H9 (cell line): Measurements from ENCODE around the gene RPS21. TPM values are rescaled to one million over a fixed set of nuclear protein-coding genes. Genes with fewer than 3 reads are reported as not detected.

Source experiments
- DNase-seq: peaks from one replicate; pipeline ENCODE4 v3.0.0-alpha.2; 2017
- H2AFZ ChIP-seq: one replicate; pipeline ENCODE4 v1.6.1; 2013; ENCODE audit warnings: mild to moderate bottlenecking, low read length, control low read depth, moderate library complexity
- H2AK5ac ChIP-seq: 2 replicates; pipeline ENCODE4 v1.6.1; 2013; ENCODE audit warnings: low read length, control low read depth, mixed read lengths; ENCODE audit not compliant: insufficient read length
- H2BK120ac ChIP-seq: one replicate; pipeline ENCODE4 v1.6.1; 2013; ENCODE audit warnings: low read depth, mild to moderate bottlenecking, low read length, control low read depth, inconsistent platforms; ENCODE audit not compliant: poor library complexity, severe bottlenecking
- H2BK12ac ChIP-seq: 2 replicates; pipeline ENCODE4 v1.6.1; 2013; ENCODE audit warnings: low read length, control low read depth, mixed read lengths, low read depth; ENCODE audit not compliant: insufficient read length
- H2BK15ac ChIP-seq: 2 replicates; pipeline ENCODE4 v1.6.1; 2013; ENCODE audit warnings: low read depth, low read length, control low read depth
- H2BK20ac ChIP-seq: one replicate; pipeline ENCODE4 v1.6.1; 2013; ENCODE audit warnings: low read depth, mild to moderate bottlenecking, low read length, control low read depth, inconsistent platforms; ENCODE audit not compliant: poor library complexity, severe bottlenecking
- H2BK5ac ChIP-seq: 2 replicates; pipeline ENCODE4 v1.6.1; 2013; ENCODE audit warnings: low read length, control low read depth, mixed read lengths; ENCODE audit not compliant: insufficient read length
- H3K14ac ChIP-seq: 2 replicates; pipeline ENCODE4 v1.6.1; 2013; ENCODE audit warnings: low read length, control low read depth; ENCODE audit not compliant: insufficient read depth
- H3K18ac ChIP-seq: 2 replicates; pipeline ENCODE4 v1.6.1; 2013; ENCODE audit warnings: low read depth, mild to moderate bottlenecking, mixed read lengths, low read length, control low read depth; ENCODE audit not compliant: insufficient read length
- H3K23ac ChIP-seq: 2 replicates; pipeline ENCODE4 v1.6.1; 2013; ENCODE audit warnings: low read length, control low read depth, mixed read lengths, low read depth; ENCODE audit not compliant: insufficient read length
- H3K23me2 ChIP-seq: 2 replicates; pipeline ENCODE4 v1.6.1; 2013; ENCODE audit warnings: low read depth, mild to moderate bottlenecking, mixed read lengths, low read length, control low read depth; ENCODE audit not compliant: insufficient read length, poor library complexity, severe bottlenecking
- H3K27ac ChIP-seq: 2 replicates; pipeline ENCODE4 v1.5.1; 2013; ENCODE audit warnings: low read length, control low read depth, mixed read lengths, low read depth; ENCODE audit not compliant: insufficient read length
- H3K27me3 ChIP-seq: 2 replicates; pipeline ENCODE4 v1.6.1; 2013; ENCODE audit warnings: low read length, control low read depth, inconsistent platforms; ENCODE audit not compliant: insufficient read depth
- H3K4ac ChIP-seq: 2 replicates; pipeline ENCODE4 v1.6.1; 2013; ENCODE audit warnings: low read depth, mild to moderate bottlenecking, control low read depth, inconsistent platforms, low read length, moderate library complexity
- H3K4me1 ChIP-seq: 2 replicates; pipeline ENCODE4 v1.6.1; 2013; ENCODE audit warnings: low read length, control low read depth, inconsistent platforms; ENCODE audit not compliant: insufficient read depth
- H3K4me2 ChIP-seq: 2 replicates; pipeline ENCODE4 v1.6.1; 2013; ENCODE audit warnings: low read length, control low read depth, mixed read lengths; ENCODE audit not compliant: insufficient read length, insufficient read depth
- H3K56ac ChIP-seq: 2 replicates; pipeline ENCODE4 v1.6.1; 2013; ENCODE audit warnings: low read depth, mild to moderate bottlenecking, mixed read lengths, low read length, control low read depth; ENCODE audit not compliant: insufficient read length
- H3K79me1 ChIP-seq: 2 replicates; pipeline ENCODE4 v1.6.1; 2013; ENCODE audit warnings: low read depth, mild to moderate bottlenecking, moderate library complexity, low read length, control low read depth, inconsistent platforms; ENCODE audit not compliant: insufficient read depth, poor library complexity, severe bottlenecking
- H3K79me2 ChIP-seq: 2 replicates; pipeline ENCODE4 v1.6.1; 2013; ENCODE audit warnings: low read length, control low read depth, inconsistent platforms; ENCODE audit not compliant: insufficient read depth
- H3K9ac ChIP-seq: 2 replicates; pipeline ENCODE4 v1.6.1; 2013; ENCODE audit warnings: low read length, control low read depth, mixed read lengths; ENCODE audit not compliant: insufficient read length; ENCODE audit errors: extremely low read depth
- H3K9me3 ChIP-seq: one replicate; pipeline ENCODE4 v1.6.1; 2013; ENCODE audit warnings: low read depth, low read length, inconsistent platforms; ENCODE audit not compliant: control insufficient read depth
- H3T11ph ChIP-seq: one replicate; pipeline ENCODE4 v1.6.1; 2013; ENCODE audit warnings: mild to moderate bottlenecking, low read length, control low read depth, inconsistent platforms
- H4K20me1 ChIP-seq: one replicate; pipeline ENCODE4 v1.6.1; 2013; ENCODE audit not compliant: control insufficient read depth, insufficient read length, insufficient read depth
- H4K5ac ChIP-seq: 2 replicates; pipeline ENCODE4 v1.6.1; 2013; ENCODE audit warnings: low read depth, mild to moderate bottlenecking, mixed read lengths, low read length, control low read depth; ENCODE audit not compliant: insufficient read length
- H4K8ac ChIP-seq: replicated peaks from 2 replicates; pipeline ENCODE4 v1.6.1; 2013; ENCODE audit warnings: low read length, control low read depth, mixed read lengths, low read depth; ENCODE audit not compliant: insufficient read length
- H4K91ac ChIP-seq: 2 replicates; pipeline ENCODE4 v1.6.1; 2013; ENCODE audit warnings: low read depth, mild to moderate bottlenecking, moderate library complexity, mixed read lengths, low read length, control low read depth; ENCODE audit not compliant: insufficient read length
- H3K27ac Mint-ChIP-seq, 3 experiments: 2 replicates in 2 of 3; 3 replicates in 1 of 3; pipeline ENCODE4 v1.8.0; 2020 to 2021; ENCODE audit warnings: mixed read lengths in 3 of 3, mild to moderate bottlenecking in 1 of 3, moderate library complexity in 1 of 3
- H3K27me3 Mint-ChIP-seq: 2 replicates; pipeline ENCODE4 v1.8.0; 2021; ENCODE audit warnings: low read depth, mild to moderate bottlenecking, moderate library complexity, mixed read lengths
- H3K36me3 Mint-ChIP-seq, 3 experiments: 2 replicates in 2 of 3; 3 replicates in 1 of 3; pipeline ENCODE4 v1.8.0; 2020 to 2021; ENCODE audit warnings: low read depth in 3 of 3, mixed read lengths in 3 of 3; ENCODE audit not compliant: insufficient read depth in 1 of 3
- H3K4me1 Mint-ChIP-seq, 2 experiments: 2 replicates each; pipeline ENCODE4 v1.8.0; 2020; ENCODE audit warnings: mixed read lengths in 2 of 2
- H3K4me3 Mint-ChIP-seq, 2 experiments: 2 replicates in 1 of 2; 3 replicates in 1 of 2; pipeline ENCODE4 v1.8.0; 2020 to 2021; ENCODE audit warnings: mild to moderate bottlenecking in 2 of 2, mixed read lengths in 2 of 2, moderate library complexity in 1 of 2
- H3K9me3 Mint-ChIP-seq, 2 experiments: 2 replicates in 1 of 2; 3 replicates in 1 of 2; pipeline ENCODE4 v1.8.0; 2020; ENCODE audit warnings: mild to moderate bottlenecking in 2 of 2, mixed read lengths in 2 of 2, moderate library complexity in 1 of 2
- WGBS: extraction: QIAGEN DNeasy Blood & Tissue Kit; methylation state at CpG from one replicate; pipeline ENCODE4 v1.1.7; 2013; ENCODE audit warnings: missing lambda C conversion rate, low lambda C conversion rate, mixed read lengths; ENCODE audit not compliant: insufficient read length; ENCODE audit errors: extremely low coverage; 5-methylcytosine and 5-hydroxymethylcytosine counted together
- total RNA-seq: library from RNA; stranded (reverse); gene quantifications from 2 replicates; pipeline ENCODE4 v1.2.1, GENCODE V29; 2021
- TF ChIP-seq, protein P1 (sequence below): fragments of 200-600 bp; sonication (generic); conservative IDR thresholded peaks from 3 replicates; pipeline ENCODE4 v1.8.0; 2021; ENCODE audit warnings: antibody characterized with exemption, mild to moderate bottlenecking

The RPS21 gene
- total RNA-seq, 1 experiment from 2014 or later = 1,715 TPM

DNA sequence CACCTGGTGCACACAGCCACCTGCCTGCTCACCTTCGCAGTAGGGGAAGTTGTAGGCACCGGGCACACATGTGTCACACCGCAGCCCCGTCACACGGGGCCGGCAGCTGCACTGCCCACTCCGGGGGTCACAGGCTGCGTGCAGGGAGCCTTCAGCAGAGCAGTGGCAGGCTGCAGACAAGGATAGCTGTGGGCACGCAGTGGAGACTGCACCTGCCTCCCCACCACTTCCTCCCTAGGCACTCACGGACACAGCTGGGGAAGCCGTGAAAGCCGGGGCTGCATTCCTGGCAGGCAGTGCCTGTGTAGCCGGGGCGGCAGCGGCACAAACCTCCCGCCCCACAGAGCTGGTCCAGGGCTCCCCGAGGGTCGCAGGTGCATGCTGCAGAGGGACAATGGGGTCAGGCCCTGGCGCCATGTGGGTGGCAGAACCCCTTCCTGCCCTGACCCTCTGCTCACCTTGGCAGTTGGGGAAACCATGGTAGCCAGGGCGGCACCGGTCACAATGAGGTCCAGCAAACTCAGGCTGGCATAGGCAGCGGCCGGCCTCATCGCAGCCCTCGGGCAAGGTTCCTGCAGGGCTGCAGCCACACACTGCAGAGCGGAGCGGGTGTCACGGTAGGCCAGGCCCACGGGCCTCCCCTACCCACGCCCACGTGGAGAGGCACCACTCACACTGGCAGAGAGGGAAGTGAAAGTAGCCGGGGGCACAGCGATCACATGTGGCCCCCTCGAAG lies 49.2 kb upstream of the RPS21 start:
- no peak overlapping the region for H4K8ac ChIP-seq
- H3K9me3 ChIP-seq = no peaks in the 10 kb centered on the region
- Mint-ChIP-seq H3K36me3 (peaks cover 21 to 64% (median 63%) of the 10 kb centered on the region in 3 experiments; a peak in 6 of 7 replicates), H3K27me3 (no peaks in the 10 kb centered on the region), H3K9me3 (no peaks in the 10 kb centered on the region), H3K4me1 (no peaks in the 10 kb centered on the region), H3K27ac (peak overlapping the region in 2 of 3 experiments; percentile 74 to 81; a peak in 1 of 7 replicates), H3K4me3 (no peak overlapping the region)
- TF ChIP-seq, protein P1, sequence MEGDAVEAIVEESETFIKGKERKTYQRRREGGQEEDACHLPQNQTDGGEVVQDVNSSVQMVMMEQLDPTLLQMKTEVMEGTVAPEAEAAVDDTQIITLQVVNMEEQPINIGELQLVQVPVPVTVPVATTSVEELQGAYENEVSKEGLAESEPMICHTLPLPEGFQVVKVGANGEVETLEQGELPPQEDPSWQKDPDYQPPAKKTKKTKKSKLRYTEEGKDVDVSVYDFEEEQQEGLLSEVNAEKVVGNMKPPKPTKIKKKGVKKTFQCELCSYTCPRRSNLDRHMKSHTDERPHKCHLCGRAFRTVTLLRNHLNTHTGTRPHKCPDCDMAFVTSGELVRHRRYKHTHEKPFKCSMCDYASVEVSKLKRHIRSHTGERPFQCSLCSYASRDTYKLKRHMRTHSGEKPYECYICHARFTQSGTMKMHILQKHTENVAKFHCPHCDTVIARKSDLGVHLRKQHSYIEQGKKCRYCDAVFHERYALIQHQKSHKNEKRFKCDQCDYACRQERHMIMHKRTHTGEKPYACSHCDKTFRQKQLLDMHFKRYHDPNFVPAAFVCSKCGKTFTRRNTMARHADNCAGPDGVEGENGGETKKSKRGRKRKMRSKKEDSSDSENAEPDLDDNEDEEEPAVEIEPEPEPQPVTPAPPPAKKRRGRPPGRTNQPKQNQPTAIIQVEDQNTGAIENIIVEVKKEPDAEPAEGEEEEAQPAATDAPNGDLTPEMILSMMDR = no peak
- no peak for DNase-seq
- no peak overlapping the region for H2BK5ac ChIP-seq
- H3K18ac ChIP-seq = no peak overlapping the region
- no peak overlapping the region for H3K23ac ChIP-seq
- H3K4ac ChIP-seq = no peak overlapping the region
- H3K79me1 ChIP-seq = no peaks in the 10 kb centered on the region
- no peak overlapping the region for H2BK120ac ChIP-seq
- no peak overlapping the region for H2AFZ ChIP-seq
- H2BK12ac ChIP-seq = no peak overlapping the region
- H3K14ac ChIP-seq = no peak overlapping the region; the same call in 1 of the 2 replicates
- H3K9ac ChIP-seq = no peak overlapping the region
- no peaks in the 10 kb centered on the region for H3K79me2 ChIP-seq
- no peaks in the 10 kb centered on the region for H3K23me2 ChIP-seq
- H4K91ac ChIP-seq = no peak overlapping the region
- H2AK5ac ChIP-seq = no peak overlapping the region
- H3K27ac ChIP-seq = no peak overlapping the region
- no peak overlapping the region for H2BK20ac ChIP-seq
- no peaks in the 10 kb centered on the region for H3K27me3 ChIP-seq
- H3K4me2 ChIP-seq = no peak overlapping the region
- H2BK15ac ChIP-seq = no peak overlapping the region
- WGBS = no CpG with 5 or more reads among the region's 34 CpGs
- H3K56ac ChIP-seq = no peak overlapping the region
- H4K5ac ChIP-seq = peak overlapping the region; percentile 0
- H3K4me1 ChIP-seq = no peaks in the 10 kb centered on the region
- H4K20me1 ChIP-seq = peaks cover 3% of the 10 kb centered on the region
- H3T11ph ChIP-seq = no peak overlapping the region
